Measurements from ENCODE around the gene PTPN4.
A peak's percentile ranks its signal among the peaks of the same experiment; 100 is the strongest.

PTPN4 gene

DNA sequence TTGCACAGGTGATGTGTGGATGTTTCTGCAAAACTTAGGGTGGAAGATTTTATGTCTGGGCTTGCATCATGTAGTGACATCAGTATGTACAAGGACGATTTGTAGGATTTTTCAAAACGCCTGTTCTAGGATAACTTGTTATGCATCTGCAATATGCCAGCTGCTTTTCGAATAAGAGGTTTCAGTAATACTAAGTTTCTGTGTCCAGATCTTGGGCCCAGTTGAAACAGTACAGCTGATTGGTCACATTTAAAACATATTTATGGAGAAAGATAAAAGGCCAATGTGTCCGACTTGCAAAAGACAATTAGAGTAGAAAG lies 1.2 kb downstream of the PTPN4 start:
- TF ChIP-seq, protein P1, sequence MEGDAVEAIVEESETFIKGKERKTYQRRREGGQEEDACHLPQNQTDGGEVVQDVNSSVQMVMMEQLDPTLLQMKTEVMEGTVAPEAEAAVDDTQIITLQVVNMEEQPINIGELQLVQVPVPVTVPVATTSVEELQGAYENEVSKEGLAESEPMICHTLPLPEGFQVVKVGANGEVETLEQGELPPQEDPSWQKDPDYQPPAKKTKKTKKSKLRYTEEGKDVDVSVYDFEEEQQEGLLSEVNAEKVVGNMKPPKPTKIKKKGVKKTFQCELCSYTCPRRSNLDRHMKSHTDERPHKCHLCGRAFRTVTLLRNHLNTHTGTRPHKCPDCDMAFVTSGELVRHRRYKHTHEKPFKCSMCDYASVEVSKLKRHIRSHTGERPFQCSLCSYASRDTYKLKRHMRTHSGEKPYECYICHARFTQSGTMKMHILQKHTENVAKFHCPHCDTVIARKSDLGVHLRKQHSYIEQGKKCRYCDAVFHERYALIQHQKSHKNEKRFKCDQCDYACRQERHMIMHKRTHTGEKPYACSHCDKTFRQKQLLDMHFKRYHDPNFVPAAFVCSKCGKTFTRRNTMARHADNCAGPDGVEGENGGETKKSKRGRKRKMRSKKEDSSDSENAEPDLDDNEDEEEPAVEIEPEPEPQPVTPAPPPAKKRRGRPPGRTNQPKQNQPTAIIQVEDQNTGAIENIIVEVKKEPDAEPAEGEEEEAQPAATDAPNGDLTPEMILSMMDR (IDR thresholded peaks at IDR 0.05; ENCODE audit: low read depth, low read length, missing control alignments), result no peak
- DNase-seq (ENCODE audit: low read depth), result no peak
- peak overlapping the region; percentile 84 for H3K4me3 ChIP-seq (ENCODE audit: low read depth, low read length)

- TF ChIP-seq, protein P1 (IDR thresholded peaks at IDR 0.05; ENCODE audit: low read depth, low read length, missing control alignments), result no peak
- DNase-seq (ENCODE audit: low read depth), result no peak
- H3K4me3 ChIP-seq (ENCODE audit: low read depth, low read length), result no peak overlapping the region
These were observed 5.1 kb downstream of the PTPN4 start for GRCh38 chr2:119764832-119765231.

GRCh38 chr2:119765433-119766002 lies 5.8 kb downstream of the PTPN4 start:
- no peak overlapping the region for H3K4me3 ChIP-seq (ENCODE audit: low read depth, low read length)
- DNase-seq (ENCODE audit: low read depth), result no peak
- TF ChIP-seq, protein P1 (IDR thresholded peaks at IDR 0.05; ENCODE audit: low read depth, low read length, missing control alignments), result no peak

DNA sequence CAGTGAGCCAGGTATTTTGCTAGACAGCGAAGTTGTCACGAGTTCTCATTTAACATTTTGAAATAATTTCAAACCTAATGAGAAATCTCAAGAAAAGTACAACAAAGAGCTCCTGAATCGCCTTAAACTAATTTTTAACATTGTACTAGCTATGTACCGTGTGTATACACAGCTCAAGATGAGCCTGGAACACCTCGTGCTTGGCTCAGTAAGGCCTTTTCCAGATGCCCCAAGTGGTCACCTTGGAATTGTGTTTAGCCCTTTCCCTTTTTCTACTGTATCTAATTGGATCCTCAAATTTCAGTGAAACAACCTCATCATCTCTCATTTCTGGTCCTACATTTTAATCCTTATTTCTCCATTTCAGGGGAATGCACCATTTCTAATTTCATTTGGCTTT lies 7.2 kb downstream of the PTPN4 start:
- TF ChIP-seq, protein P1 (IDR thresholded peaks at IDR 0.05; ENCODE audit: low read depth, low read length, missing control alignments), result no peak
- H3K4me3 ChIP-seq (ENCODE audit: low read depth, low read length), result no peak overlapping the region
- DNase-seq (ENCODE audit: low read depth), result no peak

DNA sequence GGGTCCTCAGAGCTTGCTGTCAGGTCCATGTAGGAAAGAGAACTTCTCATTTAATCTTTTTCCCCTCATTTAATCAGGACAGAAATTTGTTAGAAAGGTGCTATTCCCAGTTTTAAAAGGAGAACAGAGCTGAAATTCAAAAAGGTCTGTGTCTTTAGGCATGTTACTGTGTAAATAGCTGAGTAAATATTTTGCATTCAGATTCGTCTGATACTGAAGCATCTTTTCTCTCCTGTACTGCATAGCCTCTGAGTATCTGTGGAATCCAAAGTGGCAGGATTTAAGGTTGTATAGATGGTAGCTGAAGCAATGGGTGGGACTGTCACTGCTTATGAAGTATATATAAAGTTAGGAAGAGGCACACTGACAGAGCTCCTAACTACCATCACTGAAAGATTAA lies 9.0 kb downstream of the PTPN4 start:
- TF ChIP-seq, protein P1 (IDR thresholded peaks at IDR 0.05; ENCODE audit: low read depth, low read length, missing control alignments), result no peak
- no peak overlapping the region for H3K4me3 ChIP-seq (ENCODE audit: low read depth, low read length)
- DNase-seq (ENCODE audit: low read depth), result no peak

DNA sequence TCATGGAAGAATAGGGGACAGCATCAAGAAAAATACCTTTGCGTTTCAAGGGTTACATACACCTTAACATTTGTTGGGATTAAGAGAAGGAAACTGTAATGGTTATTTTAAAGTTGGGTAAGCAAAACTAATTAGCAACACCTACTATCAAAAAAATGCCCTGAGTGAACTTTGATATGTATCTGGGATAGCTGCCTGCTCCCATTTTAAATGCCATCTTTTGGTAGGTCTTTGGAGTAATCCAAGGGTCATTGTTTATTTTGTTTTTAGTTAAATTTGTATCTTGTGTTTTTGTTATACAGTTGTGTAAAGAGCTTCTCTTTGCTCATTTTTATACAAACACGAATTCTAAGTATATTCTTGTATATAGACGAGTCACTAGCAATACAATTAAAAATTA lies 9.9 kb downstream of the PTPN4 start:
- H3K4me3 ChIP-seq (ENCODE audit: low read depth, low read length), result no peak overlapping the region
- DNase-seq (ENCODE audit: low read depth), result no peak
- TF ChIP-seq, protein P1 (IDR thresholded peaks at IDR 0.05; ENCODE audit: low read depth, low read length, missing control alignments), result no peak

DNA sequence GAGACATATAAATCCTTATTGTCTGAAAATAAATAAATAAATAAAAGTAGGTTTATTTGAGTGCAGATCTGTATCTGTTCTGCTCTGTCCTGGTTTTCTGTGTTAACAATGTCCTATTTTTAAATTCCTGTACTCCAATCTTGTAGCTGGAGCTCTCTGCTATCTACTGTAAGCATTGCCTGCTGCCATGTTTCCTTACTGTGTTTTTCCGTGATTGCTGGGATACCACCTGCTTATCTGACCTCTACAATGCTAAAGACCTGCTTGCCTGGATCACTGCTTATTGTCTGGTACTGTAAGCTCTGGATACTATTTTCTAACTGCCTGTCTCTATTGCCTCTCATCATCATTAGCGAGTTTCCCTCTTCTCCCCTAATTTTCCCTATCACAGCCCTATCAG lies 11.6 kb downstream of the PTPN4 start:
- H3K4me3 ChIP-seq (ENCODE audit: low read depth, low read length), result no peak overlapping the region
- no peak for DNase-seq (ENCODE audit: low read depth)
- TF ChIP-seq, protein P1 (IDR thresholded peaks at IDR 0.05; ENCODE audit: low read depth, low read length, missing control alignments), result no peak
